ENCODE data around the gene CCDC81.

Gene CCDC81

DNA sequence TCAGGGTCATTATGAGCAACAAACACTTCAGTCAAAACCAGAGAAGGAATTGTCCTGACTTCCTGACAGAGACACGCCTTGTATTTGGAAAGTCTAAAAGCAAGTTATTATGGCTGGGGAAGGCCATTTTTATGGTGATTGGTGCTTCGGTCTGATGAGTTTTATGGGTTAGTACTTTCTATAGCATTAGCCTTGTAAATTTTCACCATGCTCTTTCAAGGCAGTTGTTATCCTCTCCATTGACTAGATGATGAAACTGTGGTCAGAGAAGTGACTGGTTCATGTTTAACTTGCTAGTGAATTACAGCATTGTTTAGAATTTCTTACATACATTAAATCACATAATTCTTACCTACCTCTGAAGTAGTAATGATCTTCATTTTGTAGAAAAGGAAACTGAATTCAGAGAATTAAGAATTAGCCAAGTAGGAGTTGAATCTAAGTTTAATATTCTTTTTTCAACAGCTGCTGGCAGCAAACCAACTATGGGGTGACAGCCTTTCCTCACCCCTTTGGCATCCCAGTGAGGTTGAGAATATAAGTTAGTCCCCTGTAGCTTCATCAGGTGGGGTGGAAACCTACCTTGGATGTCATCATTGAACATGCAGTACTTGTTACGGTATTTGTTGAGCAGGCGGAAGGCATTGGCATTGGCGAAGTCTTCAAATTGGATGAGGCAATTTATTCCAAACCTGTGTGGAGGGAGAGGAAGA, 90.0 kb downstream of the CCDC81 start:
- no peak for DNase-seq (ENCODE audit: low read depth)

DNA sequence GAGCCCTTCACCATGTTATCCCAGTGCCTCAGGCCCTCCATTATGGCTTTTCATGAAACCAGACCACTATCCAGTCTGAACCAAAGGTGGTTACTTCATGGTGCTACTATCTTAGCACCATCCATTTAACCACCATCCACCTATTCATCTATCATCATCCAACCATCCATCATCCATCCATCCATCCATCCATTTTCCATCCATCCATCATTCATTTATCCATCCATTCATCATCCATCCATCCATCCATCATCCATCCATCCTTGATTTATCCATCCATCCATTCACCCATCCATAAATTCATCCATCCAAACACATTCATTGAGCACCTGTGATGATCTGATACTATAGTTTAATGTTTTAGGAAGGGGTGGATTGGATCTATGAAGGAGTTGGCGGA, 93.5 kb downstream of the CCDC81 start:
- DNase-seq (ENCODE audit: low read depth) = no peak

DNA sequence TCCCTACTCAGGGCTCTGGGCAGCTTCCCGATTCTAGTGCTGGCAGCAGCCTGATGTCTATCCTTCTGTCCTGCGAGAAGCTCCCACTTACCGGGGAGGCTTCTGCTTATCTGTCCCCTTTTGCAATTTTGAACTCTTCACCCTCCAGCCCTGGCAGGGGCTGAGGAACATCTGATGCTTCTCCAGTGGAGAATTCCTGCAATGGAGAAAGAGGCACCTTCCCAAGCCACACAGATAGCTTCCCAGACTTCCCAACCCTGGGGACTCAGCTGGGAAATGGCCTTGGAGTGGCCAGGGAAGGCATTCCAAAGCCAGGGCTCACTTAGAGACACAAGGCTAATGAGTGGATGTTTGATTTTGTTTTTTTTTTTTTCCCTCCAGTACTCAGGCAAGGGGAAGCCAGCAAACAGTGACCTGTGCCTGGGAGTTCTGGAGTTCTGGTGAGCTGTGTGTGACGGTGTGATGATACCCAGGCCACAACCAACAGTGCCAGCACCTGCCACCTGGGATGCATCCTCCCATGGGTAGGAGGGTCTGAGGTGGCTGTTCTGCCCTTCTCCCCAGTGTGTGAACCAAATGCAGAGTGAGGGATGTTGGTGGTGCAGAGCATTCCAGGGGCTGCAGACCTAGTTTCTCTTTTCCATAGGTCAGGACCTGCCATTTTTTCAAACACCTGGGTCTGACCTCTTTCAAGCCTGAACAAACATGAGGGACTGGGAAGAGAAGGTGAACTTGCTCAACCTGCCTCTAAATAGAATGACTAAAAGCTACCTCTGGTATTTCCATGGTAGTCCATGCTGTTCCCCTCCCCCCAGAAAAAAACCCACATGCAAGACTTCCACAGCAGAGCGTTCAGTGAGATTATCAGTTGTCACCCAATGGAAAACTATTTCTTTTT, 95.1 kb downstream of the CCDC81 start:
- no peak for DNase-seq (ENCODE audit: low read depth)

Data from GM04503 (cell line).